Astrocyte of the spinal cord (primary cell): Measurements from ENCODE around the gene ABCA8.

ENCODE experiments used
- DNase-seq: peaks from one replicate; pipeline ENCODE4 v3.0.0; 2011; ENCODE audit warnings: low read depth, low spot score
- H3K4me3 ChIP-seq: 2 replicates; pipeline ENCODE4 v1.5.1; 2011; ENCODE audit warnings: low read depth, mild to moderate bottlenecking, low read length, moderate library complexity
- in situ Hi-C: cut with HindIII; loops from 2 replicates; pipeline ENCODE4 v1.10.0; 2017; ENCODE audit warnings: low sequenced_read_pairs
- TF ChIP-seq, protein P1 (sequence below): IDR thresholded peaks from 2 replicates; pipeline ENCODE4 v1.5.1; 2012; ENCODE audit warnings: low read depth, mild to moderate bottlenecking, low read length, inconsistent platforms

Gene ABCA8

DNA sequence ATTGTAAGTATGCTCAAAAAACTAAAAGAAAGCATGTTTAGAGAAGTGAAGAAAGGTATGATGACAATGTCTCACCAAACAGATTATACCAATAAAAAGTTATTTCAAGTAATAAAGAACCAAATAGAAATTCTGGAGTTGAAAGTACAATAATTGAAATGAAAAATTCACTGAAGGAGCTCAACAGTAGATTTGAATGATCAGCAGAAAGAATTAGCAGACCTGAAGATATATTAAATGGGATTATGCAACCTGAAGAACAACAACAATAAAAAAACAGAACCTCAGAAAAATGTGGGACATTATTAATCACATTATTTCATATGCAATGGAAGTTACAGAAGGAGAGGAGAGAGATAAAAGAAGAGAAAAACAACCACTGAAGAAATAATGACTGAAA is 57.6 kb downstream of the ABCA8 start:
- no peak for DNase-seq
- H3K4me3 ChIP-seq = no peak overlapping the region
- in situ Hi-C loops = no loop called here
- TF ChIP-seq, protein P1, sequence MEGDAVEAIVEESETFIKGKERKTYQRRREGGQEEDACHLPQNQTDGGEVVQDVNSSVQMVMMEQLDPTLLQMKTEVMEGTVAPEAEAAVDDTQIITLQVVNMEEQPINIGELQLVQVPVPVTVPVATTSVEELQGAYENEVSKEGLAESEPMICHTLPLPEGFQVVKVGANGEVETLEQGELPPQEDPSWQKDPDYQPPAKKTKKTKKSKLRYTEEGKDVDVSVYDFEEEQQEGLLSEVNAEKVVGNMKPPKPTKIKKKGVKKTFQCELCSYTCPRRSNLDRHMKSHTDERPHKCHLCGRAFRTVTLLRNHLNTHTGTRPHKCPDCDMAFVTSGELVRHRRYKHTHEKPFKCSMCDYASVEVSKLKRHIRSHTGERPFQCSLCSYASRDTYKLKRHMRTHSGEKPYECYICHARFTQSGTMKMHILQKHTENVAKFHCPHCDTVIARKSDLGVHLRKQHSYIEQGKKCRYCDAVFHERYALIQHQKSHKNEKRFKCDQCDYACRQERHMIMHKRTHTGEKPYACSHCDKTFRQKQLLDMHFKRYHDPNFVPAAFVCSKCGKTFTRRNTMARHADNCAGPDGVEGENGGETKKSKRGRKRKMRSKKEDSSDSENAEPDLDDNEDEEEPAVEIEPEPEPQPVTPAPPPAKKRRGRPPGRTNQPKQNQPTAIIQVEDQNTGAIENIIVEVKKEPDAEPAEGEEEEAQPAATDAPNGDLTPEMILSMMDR = no peak

DNA sequence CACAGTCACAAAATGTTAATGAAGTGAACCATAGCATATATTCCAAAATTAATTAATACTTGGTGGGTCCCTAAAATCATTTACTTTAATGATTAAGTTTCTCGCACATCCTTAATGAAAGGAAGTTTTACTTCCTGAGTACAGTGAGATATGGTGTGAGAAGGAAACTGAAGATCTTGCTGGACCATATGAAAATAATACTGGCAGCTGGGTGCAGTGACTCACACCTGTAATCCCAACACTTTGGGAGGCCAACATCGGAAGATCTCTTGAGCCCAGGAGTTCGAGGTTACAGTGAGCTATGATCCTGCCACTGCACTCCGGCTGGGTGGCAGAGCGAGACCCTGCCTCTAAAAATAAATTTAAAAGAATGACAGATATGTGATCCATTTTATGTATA is 62.5 kb downstream of the ABCA8 start:
- TF ChIP-seq, protein P1 = no peak
- no peak overlapping the region for H3K4me3 ChIP-seq
- in situ Hi-C loops = no loop called here
- no peak for DNase-seq

DNA sequence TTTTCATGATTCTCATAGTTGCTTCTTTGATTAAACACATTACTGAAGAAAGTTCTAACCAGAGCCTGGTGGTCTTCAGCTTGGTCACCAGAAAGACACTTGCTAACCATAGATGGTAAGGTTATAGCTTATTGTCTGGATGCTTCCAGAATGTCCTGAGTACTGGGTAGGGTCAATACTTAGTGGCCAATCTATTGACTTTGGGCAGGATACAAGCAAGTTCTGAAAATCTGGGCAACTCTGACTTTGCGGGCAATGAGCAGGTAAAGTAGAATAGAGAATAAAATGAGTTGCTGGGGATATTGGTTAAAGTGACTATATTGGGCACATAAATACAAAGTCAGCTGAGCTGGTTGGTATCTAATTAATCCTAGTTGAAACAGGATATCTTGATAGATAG is 63.0 kb downstream of the ABCA8 start:
- no peak for DNase-seq
- in situ Hi-C loops = no loop called here
- no peak overlapping the region for H3K4me3 ChIP-seq
- TF ChIP-seq, protein P1 = no peak

DNA sequence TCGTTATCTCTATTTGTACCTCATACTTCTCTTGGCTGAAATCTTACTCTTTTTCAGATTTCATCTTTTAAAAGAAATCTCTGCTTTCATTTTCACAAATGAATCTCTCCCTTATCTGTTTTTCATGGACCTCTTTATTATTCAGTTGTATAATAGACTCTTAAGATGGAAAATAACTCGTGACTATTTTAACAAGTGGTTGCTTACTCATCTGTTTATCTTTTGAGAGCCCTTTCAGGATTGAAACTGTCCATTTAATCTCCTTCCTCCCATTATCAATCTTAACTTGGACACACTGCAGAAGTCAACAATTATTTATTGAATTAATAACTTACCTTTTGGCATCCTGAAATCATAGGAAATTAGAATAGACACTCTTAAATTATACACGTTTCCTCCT is 68.8 kb downstream of the ABCA8 start:
- H3K4me3 ChIP-seq = no peak overlapping the region
- no peak for DNase-seq
- TF ChIP-seq, protein P1 = no peak
- in situ Hi-C loops = no loop called here

DNA sequence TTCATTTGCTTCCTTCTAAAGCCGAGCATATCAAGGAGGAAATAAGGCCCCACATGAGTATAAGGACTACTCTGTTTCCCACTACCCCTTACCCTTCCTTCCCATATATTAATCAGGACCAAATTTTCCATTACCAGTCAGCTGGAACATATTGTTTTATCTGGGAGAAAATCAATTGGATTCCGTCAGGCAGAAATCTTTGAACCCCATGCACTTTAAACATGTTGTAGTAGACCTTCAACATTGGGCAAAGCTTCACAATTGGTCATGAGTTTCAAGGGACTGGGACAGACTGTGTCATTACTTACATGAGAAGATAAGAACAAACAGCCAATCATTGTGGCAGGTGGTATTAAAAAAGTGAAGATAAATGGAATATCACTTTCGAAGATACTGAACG is 70.3 kb downstream of the ABCA8 start:
- DNase-seq = no peak
- TF ChIP-seq, protein P1 = no peak
- H3K4me3 ChIP-seq = no peak overlapping the region
- in situ Hi-C loops = no loop called here

DNA sequence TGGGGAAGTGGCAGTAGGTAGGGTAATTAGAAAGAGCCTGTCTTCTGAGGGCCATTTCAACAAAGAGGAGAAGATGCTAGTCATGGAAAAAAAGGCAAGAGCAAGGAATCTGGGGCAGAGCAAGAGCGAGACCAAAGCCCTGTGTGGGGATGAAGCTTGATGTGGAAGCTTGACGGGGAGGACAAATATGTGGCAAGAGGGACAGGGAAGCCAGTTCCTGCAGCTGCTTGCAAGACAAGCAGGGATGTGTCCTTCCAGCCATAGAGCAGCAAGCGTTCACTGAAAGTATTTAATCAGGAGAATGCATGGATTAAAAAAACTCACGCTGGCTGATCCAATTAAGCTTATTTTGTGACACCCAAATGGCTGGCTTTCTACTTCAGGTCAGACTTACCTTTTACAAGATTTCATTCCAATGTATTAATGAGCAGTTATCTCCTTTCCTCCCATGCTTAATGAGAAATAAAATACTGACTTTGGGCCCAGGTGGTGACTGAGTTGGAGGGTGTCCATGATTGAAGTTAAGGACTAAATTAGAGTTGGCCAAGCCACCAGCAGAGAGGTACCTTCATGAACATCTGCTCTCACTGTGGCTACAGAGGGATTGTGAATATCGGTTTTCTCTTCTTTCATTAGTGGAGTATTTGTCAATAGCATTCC is 76.8 kb downstream of the ABCA8 start:
- no peak overlapping the region for H3K4me3 ChIP-seq
- TF ChIP-seq, protein P1 = no peak
- DNase-seq = no peak
- in situ Hi-C loops = no loop called here
